Measurements from ENCODE around the gene CXCL9.

Gene CXCL9

DNA sequence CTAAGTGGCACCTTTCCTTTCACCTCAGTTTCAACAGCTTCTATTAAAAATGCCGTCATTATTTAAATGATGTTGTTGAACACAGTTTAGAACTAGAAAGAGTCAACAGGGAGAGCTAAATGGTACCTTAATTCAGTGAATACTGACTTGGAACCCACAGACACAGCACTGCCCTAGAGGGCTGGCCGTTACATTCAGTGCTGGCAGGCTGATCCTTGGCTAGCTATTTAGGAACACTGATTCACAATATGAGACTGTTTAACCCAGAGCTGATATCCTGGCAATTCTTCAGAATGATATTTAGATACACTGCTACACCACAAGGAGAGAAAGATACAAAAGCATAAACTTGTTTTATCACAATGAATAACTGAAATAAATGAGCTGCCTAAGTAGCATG is 53.8 kb downstream of the CXCL9 start:
- DNase-seq: no peak
